Measurements from ENCODE around the gene ACOXL. TPM values are rescaled to one million over a fixed set of nuclear protein-coding genes. Genes with fewer than 3 reads are reported as not detected.

Gene ACOXL
- total RNA-seq, 4 donors from 2014 or later = 0.55 to 5.2 (median 1.1) TPM; not detected in 1

GRCh38 chr2:110790907-110791306 lies 58.5 kb downstream of the ACOXL start:
- Histone ChIP-seq H3K4me3 (no peak overlapping the region), H3K9me3 (no peaks in the 10 kb centered on the region), H3K4me1 (no peaks in the 10 kb centered on the region), H3K36me3 (no peaks in the 10 kb centered on the region), H3K27ac (no peak overlapping the region), H3K27me3 (peaks cover 16% of the 10 kb centered on the region)
- intact Hi-C loops (cut with DNase I; ENCODE audit: low total_unique reads) = no loop called here
- TF ChIP-seq POLR2AphosphoS5 (IDR thresholded peaks at IDR 0.05) (no peak), CTCF (IDR thresholded peaks at IDR 0.05) (no peak), EP300 (IDR thresholded peaks at IDR 0.05; ENCODE audit: low read depth) (no peak), POLR2A (IDR thresholded peaks at IDR 0.05) (no peak)
- no peak for DNase-seq
- in situ Hi-C loops (cut with MboI; ENCODE audit: low pct_ligation_motif_present in 1 of 4, low pct_unique_long_range_greater_than_20kb in 1 of 4, low sequenced_read_pairs in 3 of 4) = no loop called here

- no peaks in the 10 kb centered on the region for H3K4me1 ChIP-seq
- H3K27me3 ChIP-seq = peaks cover 16% of the 10 kb centered on the region
- 68 to 92% methylated on average over 3 to 4 of the region's 4 CpGs for WGBS, 2 donors (ENCODE audit: low coverage in 1 of 2)
- intact Hi-C loops (cut with DNase I; ENCODE audit: low total_unique reads) = no loop called here
- no peak overlapping the region for H3K4me3 ChIP-seq
- no peak overlapping the region for H3K27ac ChIP-seq
- in situ Hi-C loops (cut with MboI; ENCODE audit: low pct_ligation_motif_present in 1 of 4, low pct_unique_long_range_greater_than_20kb in 1 of 4, low sequenced_read_pairs in 3 of 4) = no loop called here
- H3K36me3 ChIP-seq = no peaks in the 10 kb centered on the region
- DNase-seq = no peak
- TF ChIP-seq POLR2A (IDR thresholded peaks at IDR 0.05) (no peak), EP300 (IDR thresholded peaks at IDR 0.05; ENCODE audit: low read depth) (no peak), POLR2AphosphoS5 (IDR thresholded peaks at IDR 0.05) (no peak), CTCF (IDR thresholded peaks at IDR 0.05) (no peak)
- H3K9me3 ChIP-seq = no peaks in the 10 kb centered on the region
Measured at GRCh38 chr2:110791435-110791834, 59.1 kb downstream of the ACOXL start.

- TF ChIP-seq EP300 (IDR thresholded peaks at IDR 0.05; ENCODE audit: low read depth) = no peak
- no peak for TF ChIP-seq POLR2A (IDR thresholded peaks at IDR 0.05)
- no peak for TF ChIP-seq POLR2AphosphoS5 (IDR thresholded peaks at IDR 0.05)
- TF ChIP-seq CTCF (IDR thresholded peaks at IDR 0.05) = no peak
- in situ Hi-C loops (cut with MboI; ENCODE audit: low pct_ligation_motif_present in 1 of 4, low pct_unique_long_range_greater_than_20kb in 1 of 4, low sequenced_read_pairs in 3 of 4) = no loop called here
- no peak for DNase-seq
- H3K9me3 ChIP-seq = no peaks in the 10 kb centered on the region
- no peaks in the 10 kb centered on the region for H3K36me3 ChIP-seq
- H3K4me3 ChIP-seq = no peak overlapping the region
- H3K27me3 ChIP-seq = peaks cover 16% of the 10 kb centered on the region
- no peaks in the 10 kb centered on the region for H3K4me1 ChIP-seq
- 81% methylated on average over 4 of the region's 4 CpGs; no CpG with 5 or more reads in 1 of the 2 donors for WGBS, 2 donors (ENCODE audit: low coverage in 1 of 2)
- no peak overlapping the region for H3K27ac ChIP-seq
- intact Hi-C loops (cut with DNase I; ENCODE audit: low total_unique reads) = no loop called here
Measured at GRCh38 chr2:110793034-110793433, 60.7 kb downstream of the ACOXL start.

GRCh38 chr2:110794390-110794789 lies 62.0 kb downstream of the ACOXL start:
- Histone ChIP-seq H3K27me3 (peaks cover 16% of the 10 kb centered on the region), H3K9me3 (no peaks in the 10 kb centered on the region), H3K4me1 (no peaks in the 10 kb centered on the region), H3K4me3 (no peak overlapping the region), H3K36me3 (no peaks in the 10 kb centered on the region), H3K27ac (no peak overlapping the region)
- 85% methylated on average over 4 of the region's 4 CpGs; no CpG with 5 or more reads in 1 of the 2 donors for WGBS, 2 donors (ENCODE audit: low coverage in 1 of 2)
- in situ Hi-C loops (cut with MboI; ENCODE audit: low pct_ligation_motif_present in 1 of 4, low pct_unique_long_range_greater_than_20kb in 1 of 4, low sequenced_read_pairs in 3 of 4) = no loop called here
- no peak for DNase-seq
- intact Hi-C loops (cut with DNase I; ENCODE audit: low total_unique reads) = no loop called here
- TF ChIP-seq CTCF (IDR thresholded peaks at IDR 0.05) = no peak

All from transverse colon (tissue), 4 donors.